Psoas muscle (tissue), 8 donors: Measurements from ENCODE around the gene LRRC36. TPM values are rescaled to one million over a fixed set of nuclear protein-coding genes. Genes with fewer than 3 reads are reported as not detected.

ENCODE experiments used
- ATAC-seq, 4 donors: fragments of 200-7000 bp; cut with Tn5 transposase; one replicate each; pipeline ENCODE4 v1.9.1; 2020; ENCODE audit warnings: moderate library complexity in 3 of 4, mild to moderate bottlenecking in 2 of 4
- DNase-seq, 2 donors: peaks; one replicate each; pipeline ENCODE4 v3.0.0-alpha.2; 2020
- H3K27ac ChIP-seq: fragments of 200-600 bp; one replicate; pipeline ENCODE4 v1.8.0; 2022
- H3K27me3 ChIP-seq, 3 donors: fragments of 200-600 bp in 1 of 3; one replicate each; pipeline versions ENCODE4 v1.6.1 to v1.8.0; 2013 to 2022; ENCODE audit warnings: low read length in 2 of 3, mild to moderate bottlenecking in 2 of 3, moderate library complexity in 1 of 3; ENCODE audit not compliant: insufficient read depth in 3 of 3
- H3K36me3 ChIP-seq, 2 donors: fragments of 200-600 bp in 1 of 2; one replicate each; pipeline versions ENCODE4 v1.6.1 to v1.8.0; 2013 to 2022; ENCODE audit warnings: low read depth in 1 of 2, mild to moderate bottlenecking in 1 of 2, moderate library complexity in 1 of 2; ENCODE audit not compliant: insufficient read depth in 1 of 2
- H3K4me1 ChIP-seq: fragments of 200-600 bp; one replicate; pipeline ENCODE4 v1.8.0; 2022
- H3K4me3 ChIP-seq: fragments of 200-600 bp; one replicate; pipeline ENCODE4 v1.8.0; 2022; ENCODE audit warnings: mild to moderate bottlenecking
- H3K9me3 ChIP-seq: fragments of 200-600 bp; one replicate; pipeline ENCODE4 v1.8.0; 2022
- CTCF ChIP-seq: fragments of 200-600 bp; IDR thresholded peaks from one replicate; pipeline ENCODE4 v1.8.0; 2022; ENCODE audit warnings: antibody characterized with exemption
- WGBS, 3 donors: extraction: QIAGEN DNeasy Blood & Tissue Kit; methylation state at CpG; one replicate each; pipeline versions ENCODE4 v1.1.6 to v1.1.7; 2013; 5-methylcytosine and 5-hydroxymethylcytosine counted together
- intact Hi-C, 2 donors: fragments of 100-400 bp; cut with DNase I; formaldehyde crosslinking; loops; one replicate each; pipeline versions ENCODE4 v1.11.0 to v1.14.2; 2022
- polyA plus RNA-seq, 3 donors: library from polyadenylated mRNA; stranded (reverse); fragments of 200-250 nt; gene quantifications; one replicate each; pipeline ENCODE4 v1.2.3, GENCODE V29; 2013
- total RNA-seq, 4 donors: library from RNA; stranded (reverse); fragmentation: NEBNext Ultra II Directional in 2 of 4; extraction: Animal tissue kit (Norgen Biotek cat#: 25700) in 2 of 4; gene quantifications; one replicate each; pipeline versions ENCODE4 v1.2.1 to v1.2.4, GENCODE V29; 2021 to 2023
- donor health status: healthy with polysubstance abuse.
- donor health status: DM: no; HTN: no; CAD: no; lungs with moderate emphysema.
- donor health status: Bipolar disorder and iron deficiency.
- donor health status: healthy.
- donor health status: DM: yes; HTN: yes; CAD: no.
- donor health status: DM: no; HTN: no; CAD: no.
- donor health status: DM: no; HTN: no; CAD: no.
- donor health status: DM: yes; HTN: yes; CAD: no.

The LRRC36 gene
- total and polyA plus RNA-seq, 7 donors: 0.06 to 0.25 (median 0.11) TPM; not detected in 4

- H3K4me3 ChIP-seq: peak overlapping the region; percentile 59
- WGBS, 3 donors: 32 to 35% (median 32%) methylated on average over 20 of the region's 20 CpGs
- ATAC-seq: no peak
Measured at GRCh38 chr16:67393788-67394154, 67.2 kb downstream of the LRRC36 start.

GRCh38 chr16:67394155-67395104 is 67.8 kb downstream of the LRRC36 start:
- no peak for ATAC-seq
- Histone ChIP-seq H3K27me3 (peaks cover 0 to 5% (median 4%) of the 10 kb centered on the region in 3 donors), H3K4me3 (peak overlapping the region; percentile 59), H3K9me3 (no peaks in the 10 kb centered on the region), H3K36me3 (no peaks in the 10 kb centered on the region), H3K4me1 (peaks cover 41% of the 10 kb centered on the region), H3K27ac (peak overlapping the region; percentile 13)
- intact Hi-C loops: no loop called here
- TF ChIP-seq CTCF: no peak
- peak in 1 of 2 donors; percentile 63 for DNase-seq
- 66 to 81% (median 66%) methylated on average over 82 to 88 of the region's 88 CpGs for WGBS, 3 donors

More at GRCh38 chr16:67393788-67394154, 67.2 kb downstream of the LRRC36 start:
- peaks cover 42% of the 10 kb centered on the region for H3K4me1 ChIP-seq
- H3K36me3 ChIP-seq: no peaks in the 10 kb centered on the region
- intact Hi-C loops: no loop called here
- H3K27me3 ChIP-seq: peaks cover 0 to 5% (median 4%) of the 10 kb centered on the region in 3 donors
- no peak for TF ChIP-seq CTCF
- DNase-seq: peak in 1 of 2 donors; percentile 53
- peak overlapping the region; percentile 13 for H3K27ac ChIP-seq
- H3K9me3 ChIP-seq: no peaks in the 10 kb centered on the region

- peaks cover 0 to 5% (median 4%) of the 10 kb centered on the region in 3 donors for H3K27me3 ChIP-seq
- no peak for DNase-seq
- no peak for TF ChIP-seq CTCF
Measured at GRCh38 chr16:67395105-67395457, 68.5 kb downstream of the LRRC36 start.

GRCh38 chr16:67395458-67396158 is 69.0 kb downstream of the LRRC36 start:
- Histone ChIP-seq H3K27ac (peak overlapping the region; percentile 23), H3K27me3 (peaks cover 0 to 5% (median 4%) of the 10 kb centered on the region in 3 donors), H3K9me3 (no peaks in the 10 kb centered on the region), H3K4me3 (peak overlapping the region; percentile 18), H3K36me3 (no peaks in the 10 kb centered on the region), H3K4me1 (peaks cover 44% of the 10 kb centered on the region)
- intact Hi-C loops: no loop called here
- no peak for ATAC-seq
- WGBS, 3 donors: 56 to 67% (median 65%) methylated on average over 13 of the region's 13 CpGs
- DNase-seq: peak in 1 of 2 donors; percentile 44
- TF ChIP-seq CTCF: no peak

More at GRCh38 chr16:67395105-67395457, 68.5 kb downstream of the LRRC36 start:
- Histone ChIP-seq H3K36me3 (no peaks in the 10 kb centered on the region), H3K9me3 (no peaks in the 10 kb centered on the region), H3K4me3 (no peak overlapping the region), H3K4me1 (peaks cover 41% of the 10 kb centered on the region), H3K27ac (no peak overlapping the region)
- no peak for ATAC-seq
- intact Hi-C loops: no loop called here
- 75 to 85% (median 79%) methylated on average over 10 of the region's 10 CpGs for WGBS, 3 donors
